Activated gamma-delta T cell treated with Interleukin-2 at 50 U/mL for 16 hours (primary cell): Measurements from ENCODE around the gene TBC1D16.

ENCODE experiments used
- DNase-seq: peaks from one replicate; pipeline ENCODE4 v3.0.0-alpha.2; 2020

Gene TBC1D16

DNA sequence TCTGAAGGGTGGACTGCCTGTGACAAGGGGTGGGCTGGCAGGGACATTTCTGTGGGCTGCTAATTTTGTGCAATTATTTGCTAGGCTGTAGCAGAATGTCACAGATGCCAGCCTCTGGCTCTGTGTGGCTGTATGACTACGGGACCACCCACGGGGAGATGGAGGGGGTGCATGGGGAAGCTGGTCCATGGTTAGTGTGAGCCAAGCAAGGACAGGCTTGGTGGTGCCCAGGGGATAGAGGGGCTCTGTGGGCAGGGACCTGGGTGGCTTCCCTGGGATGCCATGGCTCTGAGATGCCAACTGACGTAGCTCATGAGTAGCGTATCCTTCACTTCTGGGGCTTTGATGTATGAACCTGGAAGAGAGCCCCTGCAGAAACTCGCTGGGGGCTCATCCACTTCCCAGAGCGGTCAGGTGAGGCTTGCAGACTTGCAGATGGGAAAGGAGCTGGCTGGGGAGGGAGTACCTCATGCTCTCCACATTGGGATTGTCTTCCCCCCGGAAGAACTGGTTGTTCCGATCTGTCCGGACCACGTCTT, 87.2 kb downstream of the TBC1D16 start:
- DNase-seq, result no peak

DNA sequence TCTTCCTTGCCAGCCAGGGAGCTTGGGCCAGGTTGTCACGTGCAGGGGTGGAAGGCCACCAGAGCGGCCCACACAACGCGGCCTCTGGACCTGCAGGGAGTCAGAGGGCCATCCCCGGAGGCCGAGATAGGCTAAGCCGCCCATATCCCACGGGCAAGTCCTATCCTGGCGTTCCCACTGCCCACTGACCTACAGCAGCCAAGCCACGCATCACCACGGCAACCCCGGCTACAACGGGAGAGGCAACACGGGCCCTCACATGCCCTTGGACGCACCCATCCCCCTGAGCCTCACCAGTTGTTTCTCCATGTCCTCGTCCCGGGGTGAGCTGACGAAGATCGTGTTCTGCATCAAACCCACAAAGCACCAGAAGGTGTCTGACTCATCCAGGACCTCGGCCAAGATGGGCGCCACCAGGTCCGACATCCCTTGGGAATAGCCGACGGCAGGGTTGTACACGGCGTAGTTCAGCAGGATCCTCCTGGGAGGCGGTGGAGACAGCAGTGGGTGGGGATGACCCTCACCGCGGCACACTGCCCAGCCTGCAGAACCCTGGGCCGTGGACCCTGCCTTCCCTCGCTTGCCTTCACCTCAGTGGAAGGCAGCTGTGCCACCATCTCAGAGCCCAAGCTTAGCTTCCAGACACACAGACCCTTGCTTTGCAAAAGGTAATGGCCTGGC, 88.2 kb downstream of the TBC1D16 start:
- DNase-seq, result no peak

DNA sequence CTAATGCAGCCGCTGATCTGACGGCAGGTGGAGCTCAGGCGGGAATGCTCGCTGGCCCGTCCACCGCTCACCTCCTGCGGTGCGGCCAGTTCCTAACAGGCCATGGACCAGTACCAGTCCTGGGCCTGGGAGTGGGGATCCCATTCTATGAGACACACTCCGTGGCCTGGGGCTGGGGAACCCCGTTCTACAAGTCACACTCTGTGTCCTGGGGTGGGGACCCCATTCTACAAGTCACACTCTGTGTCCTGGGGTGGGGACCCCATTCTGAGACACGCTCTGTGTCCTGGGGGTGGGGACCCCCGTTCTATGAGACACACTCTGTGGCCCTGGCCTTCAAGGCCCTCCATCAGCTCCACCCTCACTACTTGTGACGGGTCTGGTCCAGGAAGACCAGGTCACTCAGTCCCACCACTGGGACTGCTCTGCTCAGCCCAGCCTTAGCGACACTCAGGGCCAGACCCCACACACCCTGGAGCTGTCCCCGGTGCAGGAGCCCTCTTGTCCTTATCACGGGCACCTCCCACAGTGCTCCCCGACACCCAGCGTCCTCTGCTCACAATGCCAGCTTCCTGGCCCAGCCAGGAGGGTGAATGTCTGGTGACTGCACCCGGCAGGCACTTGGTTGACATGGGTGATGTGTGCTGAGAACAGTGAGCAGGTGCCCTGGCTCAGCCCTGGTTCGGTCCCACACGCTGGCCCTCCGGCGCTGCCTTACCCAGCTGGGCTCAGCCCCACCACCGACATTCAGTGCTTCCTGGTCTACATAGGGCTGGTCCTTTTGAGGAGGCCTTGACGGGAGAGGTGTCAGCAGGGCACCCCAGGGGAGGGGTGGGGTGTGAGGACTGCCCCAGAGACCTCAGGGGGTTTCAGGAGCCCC, 89.1 kb downstream of the TBC1D16 start:
- DNase-seq, result no peak

DNA sequence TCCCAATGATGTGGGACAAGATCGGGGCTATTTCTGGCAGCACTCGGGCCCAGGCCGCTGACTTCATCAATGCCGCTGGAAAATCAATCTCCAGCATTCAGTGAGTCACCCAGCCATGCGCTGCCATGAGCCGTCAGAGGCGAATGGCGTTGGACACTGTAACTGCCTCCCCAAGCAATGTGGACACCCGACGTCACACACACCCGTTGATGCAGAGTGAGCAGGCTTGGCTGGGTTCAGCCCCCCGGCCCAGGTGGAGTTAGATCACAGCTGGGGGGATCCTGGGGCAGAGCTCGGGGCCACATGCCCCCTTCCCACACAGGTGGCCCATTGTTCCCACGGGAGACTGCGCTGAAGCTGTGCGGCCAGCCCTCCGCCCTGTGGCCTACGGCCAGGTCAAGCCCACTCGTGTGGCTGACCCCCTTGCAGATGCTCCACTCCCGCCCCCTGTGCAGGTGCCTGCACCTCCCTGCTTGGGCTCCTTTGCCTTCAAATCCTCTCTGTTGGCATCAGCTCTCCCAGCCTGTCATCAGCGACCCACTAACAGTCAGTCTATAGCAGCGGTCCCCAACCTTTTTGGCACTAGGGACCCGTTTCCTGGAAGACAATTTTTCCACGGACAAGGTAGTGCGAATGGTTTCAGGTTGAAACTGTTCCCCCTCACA, 89.9 kb downstream of the TBC1D16 start:
- no peak for DNase-seq

DNA sequence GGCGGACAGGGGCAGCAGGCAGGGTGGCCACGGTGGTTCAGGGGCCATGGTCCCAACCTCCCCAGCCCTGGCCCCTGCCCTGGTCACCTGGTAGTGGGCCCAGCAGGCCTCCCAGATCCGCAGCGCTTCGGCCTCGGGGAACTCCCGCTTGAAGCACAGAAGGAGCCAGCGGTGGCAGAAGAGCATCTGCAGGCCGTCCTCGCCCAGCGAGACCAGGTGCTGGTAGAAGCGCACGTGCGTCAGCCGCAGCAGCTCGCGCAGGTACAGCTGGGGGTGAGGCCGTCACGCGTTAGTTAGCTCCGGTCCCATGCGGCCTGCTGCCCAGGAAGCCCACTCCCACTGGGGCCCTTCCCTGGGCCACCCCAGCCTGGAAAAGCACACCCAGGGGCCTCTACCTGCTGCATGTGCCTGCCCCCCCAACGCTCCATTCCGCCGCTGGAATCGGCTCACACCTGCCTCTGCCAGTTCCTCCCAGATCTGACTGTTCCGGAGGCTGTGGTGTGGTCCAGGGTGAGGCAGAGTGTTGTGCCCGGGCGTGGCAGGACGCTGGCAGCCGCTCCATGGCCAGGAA, 90.8 kb downstream of the TBC1D16 start:
- no peak for DNase-seq

DNA sequence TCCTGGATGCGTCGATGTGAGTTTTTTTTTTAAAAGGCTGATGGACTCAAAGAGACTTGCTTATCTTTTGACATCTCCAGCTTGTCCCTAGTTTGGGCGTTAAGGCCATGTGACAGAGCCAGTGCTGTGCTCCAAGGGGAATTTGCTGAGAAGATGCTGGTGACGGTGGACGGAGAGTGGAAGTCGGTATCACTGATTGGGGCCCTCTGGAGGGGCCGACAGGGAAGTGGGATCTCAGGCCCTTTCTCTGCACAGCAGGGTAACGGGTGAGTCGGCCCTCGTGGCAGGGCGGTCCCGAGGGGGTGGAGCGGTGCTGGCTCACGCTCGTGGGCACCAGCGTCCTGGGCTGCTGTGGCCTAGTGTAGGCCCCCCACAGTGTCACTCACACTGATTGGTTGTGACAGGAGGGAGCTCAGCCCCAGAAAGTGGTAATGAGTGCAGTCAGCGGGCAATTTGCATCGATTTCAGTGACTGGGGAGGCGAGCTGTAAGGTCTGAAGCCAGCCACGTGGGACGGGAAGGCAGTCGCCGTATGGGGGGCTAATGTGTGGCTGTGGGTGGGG, 91.3 kb downstream of the TBC1D16 start:
- DNase-seq, result no peak

DNA sequence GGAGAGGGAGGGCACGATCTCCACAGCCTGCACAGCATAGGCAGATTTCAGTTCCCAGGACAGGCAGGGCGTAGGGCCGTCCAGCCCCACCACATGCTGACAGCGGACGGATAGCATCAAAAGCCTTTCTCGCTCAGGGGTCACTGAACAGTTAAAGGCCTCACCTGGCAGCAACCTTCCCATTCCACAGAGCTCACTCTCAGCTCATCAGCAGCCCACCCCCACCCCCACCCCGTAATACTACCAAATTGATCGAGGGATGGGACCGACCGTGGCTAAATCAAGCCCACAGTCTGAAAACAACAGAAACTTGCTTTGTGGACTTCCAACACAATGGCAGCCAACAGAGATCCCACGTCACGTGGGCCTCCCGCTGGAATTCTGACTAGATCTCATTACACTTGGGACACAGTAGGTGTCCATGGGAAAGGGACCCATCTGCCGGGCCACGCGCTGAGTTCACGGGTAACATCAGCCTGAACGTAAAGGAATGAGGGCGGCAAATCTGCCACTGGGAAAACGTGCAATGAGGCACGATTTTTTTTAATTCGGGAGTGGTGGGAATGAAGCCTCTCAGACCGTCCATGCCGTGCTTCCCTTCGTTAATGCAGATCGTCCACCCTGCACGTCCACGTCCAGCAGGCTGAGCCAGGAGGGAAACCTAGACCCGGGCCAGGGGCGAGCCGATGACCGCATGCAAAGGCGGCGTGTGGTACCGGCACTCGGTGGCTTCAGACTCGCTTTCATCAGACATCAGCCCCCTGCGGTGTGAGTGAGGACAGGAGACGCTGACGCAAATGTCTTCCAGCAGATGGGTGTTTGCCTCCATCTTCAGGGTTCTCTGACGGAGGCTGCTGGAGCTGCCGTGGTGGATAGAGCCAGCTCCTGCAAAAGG, 92.1 kb downstream of the TBC1D16 start:
- DNase-seq, result no peak

DNA sequence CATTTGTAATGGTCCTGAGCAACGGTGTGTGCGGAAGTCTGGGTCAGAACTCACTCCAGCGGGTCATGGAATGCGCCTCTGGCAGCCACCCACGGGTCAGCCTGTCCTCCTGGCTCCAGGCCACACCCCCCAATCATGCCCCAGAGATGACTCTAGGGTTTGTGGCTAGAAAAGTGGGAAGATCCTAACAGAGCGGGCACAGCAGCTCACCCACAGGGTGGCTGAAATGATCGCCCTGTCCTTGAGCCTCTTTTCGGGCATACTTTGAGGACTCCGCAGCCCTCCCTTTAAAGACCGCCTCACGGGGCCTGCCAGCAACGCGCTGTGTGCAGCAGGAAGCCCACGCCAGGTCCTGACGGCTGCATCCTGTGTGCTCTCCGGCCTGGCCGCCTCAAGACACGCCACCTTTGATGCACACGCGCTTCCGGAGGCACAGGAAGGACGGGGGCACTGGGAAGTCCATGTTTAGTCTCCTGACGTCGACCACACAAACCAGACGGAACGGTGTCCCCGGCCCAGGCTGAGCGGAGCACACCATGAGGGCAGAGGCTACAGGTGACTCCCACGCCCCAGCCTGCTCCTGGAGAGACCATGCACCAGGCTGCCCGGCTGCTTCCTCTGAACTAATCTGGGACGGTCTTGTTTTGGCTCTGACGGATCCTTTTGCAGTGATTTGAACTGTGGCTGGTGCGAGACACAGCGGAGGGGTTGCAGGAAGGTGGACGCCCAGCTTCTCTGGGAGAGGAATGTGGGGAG, 92.9 kb downstream of the TBC1D16 start:
- no peak for DNase-seq

DNA sequence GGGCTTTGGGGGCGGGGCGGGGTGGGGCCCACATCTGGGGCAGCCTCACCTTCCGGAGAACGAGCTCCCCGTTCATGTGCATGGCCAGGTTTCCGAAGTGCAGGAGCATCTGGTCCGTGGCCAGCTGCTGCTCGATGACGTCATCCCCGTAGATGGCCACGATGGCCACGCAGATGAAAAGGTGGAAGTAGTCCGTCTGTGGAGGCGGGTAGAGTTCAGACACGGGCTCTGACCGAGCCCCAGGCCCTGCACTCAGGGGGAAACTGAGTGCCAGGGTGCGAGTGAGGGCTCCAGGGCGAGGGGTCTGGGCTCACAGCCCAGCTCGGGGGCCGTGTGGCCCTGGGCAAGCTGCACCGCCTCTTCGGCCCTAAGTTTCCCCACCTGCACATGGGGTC, 93.7 kb downstream of the TBC1D16 start:
- DNase-seq, result no peak

DNA sequence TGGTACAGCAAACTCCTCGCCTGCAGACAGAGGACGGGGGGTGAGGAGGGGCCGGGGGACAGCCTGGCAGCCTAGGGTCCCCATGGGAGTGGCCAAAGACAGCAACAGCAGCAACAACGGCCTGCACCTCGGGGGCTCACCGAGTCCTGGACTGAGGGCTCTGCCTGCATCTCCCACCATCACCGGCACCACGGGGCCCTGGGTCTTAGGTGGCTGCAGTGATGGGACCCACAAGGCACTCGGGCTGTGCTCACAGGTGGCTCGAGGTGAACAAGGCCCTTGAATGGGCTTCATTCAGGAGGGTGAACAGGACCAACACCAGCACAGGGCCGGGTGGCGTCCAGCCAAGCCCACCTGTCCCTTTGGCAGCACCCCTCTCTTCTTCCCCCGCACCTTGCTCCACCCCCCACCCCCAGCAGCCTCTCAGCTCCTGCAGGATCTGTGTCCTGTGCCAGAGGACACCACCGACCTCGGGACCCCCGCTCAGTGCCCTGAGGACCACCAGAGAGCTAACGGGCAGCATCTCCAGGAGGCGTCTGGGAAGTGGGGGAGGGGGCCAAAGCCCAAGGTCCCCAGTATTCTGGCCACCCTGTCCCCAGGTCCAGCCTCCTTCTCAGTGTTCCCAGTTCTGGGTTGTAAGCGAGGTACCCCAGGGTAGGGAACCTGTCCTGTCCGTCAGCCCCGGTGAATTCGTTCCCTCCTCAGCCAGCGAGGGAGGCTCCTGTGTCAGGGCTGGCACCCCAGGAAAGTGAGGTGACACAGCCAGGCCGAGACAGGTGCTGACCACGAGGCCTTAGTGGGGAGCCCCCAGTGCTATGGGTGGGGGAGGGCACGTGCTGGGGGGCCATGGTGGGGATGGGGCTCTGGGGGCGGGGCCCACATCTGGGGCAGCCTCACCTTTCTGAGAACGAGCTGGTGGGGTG, 94.3 kb downstream of the TBC1D16 start:
- DNase-seq, result no peak

DNA sequence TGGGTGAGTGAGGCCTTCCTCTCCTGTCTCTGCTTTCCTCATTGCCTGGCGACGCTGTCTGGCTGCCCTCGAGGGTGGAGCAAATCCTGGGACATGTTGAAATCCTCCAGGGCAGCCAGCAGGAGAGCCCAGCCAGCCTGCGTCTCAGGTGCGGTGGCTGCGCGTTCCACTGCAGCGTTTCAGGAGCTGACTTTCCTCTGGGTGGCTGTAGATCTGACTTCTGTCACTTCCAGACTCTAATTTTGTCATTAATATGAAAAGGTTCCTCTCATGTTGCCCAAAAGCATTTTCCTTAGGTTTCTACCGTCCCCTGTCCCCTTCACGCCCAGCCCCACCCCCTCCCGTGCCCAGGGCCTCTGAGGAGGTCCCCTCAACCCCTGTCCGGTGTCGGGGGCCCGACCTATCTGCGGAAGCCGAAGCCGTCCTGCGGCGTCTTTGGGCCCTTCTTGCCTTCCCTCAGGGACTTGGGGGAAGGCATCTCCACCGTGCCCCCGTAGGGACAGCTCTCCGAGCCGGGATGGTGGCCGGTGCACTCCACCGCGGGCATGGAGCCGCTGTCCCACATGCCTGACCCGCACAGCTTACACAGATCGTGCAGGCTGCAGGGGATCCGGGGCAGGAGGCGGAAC, 95.1 kb downstream of the TBC1D16 start:
- DNase-seq, result no peak

DNA sequence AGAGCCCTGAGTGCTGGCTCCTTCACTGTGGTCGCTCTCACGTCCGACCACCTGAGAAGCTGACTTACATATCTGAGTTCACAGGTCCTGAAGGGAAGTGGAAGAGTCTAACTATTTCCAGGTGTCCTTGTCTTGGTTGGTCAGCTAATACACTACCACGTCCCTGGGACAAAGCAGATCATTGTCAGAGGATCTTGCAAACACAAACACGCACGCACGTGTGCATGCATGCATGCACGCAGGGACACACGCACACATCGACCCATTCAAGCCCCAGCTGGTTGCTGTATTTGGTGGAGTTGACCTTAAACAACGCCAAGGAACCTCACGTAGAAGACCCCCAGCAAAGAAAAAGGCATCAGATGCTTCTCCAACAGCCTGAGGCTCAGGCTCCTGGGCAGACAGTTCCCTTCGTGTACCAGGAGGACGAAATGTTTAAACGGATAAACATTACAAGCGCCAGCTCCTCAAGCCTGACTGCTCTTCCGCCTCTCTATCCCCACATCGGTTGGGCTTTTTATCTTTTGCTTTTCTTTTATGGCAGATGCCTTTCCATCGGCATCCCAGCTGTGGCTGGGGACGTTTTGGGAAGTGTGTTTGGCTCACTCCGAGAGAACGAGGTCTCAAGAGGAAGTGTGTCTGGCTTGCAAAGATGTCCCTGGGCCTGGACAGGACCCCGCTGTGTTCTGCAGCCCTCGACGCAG, 95.8 kb downstream of the TBC1D16 start:
- DNase-seq, result no peak

DNA sequence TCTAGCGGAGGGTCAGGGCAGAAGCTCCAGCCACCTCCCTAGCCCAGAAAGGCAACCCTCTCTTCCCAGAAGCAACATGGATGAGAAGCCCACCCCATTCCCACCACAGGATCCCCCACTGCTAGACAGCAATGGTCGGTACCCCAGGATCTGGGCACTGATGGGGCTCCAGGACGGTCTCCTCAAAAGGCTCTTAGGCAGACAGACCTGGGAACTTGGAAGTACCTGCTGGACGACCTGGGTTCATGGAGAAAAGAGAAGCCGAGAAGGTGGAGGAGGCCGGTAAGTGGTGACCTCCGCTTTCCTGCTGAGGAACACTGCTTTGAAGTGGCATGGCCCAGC, 96.6 kb downstream of the TBC1D16 start:
- DNase-seq, result no peak

DNA sequence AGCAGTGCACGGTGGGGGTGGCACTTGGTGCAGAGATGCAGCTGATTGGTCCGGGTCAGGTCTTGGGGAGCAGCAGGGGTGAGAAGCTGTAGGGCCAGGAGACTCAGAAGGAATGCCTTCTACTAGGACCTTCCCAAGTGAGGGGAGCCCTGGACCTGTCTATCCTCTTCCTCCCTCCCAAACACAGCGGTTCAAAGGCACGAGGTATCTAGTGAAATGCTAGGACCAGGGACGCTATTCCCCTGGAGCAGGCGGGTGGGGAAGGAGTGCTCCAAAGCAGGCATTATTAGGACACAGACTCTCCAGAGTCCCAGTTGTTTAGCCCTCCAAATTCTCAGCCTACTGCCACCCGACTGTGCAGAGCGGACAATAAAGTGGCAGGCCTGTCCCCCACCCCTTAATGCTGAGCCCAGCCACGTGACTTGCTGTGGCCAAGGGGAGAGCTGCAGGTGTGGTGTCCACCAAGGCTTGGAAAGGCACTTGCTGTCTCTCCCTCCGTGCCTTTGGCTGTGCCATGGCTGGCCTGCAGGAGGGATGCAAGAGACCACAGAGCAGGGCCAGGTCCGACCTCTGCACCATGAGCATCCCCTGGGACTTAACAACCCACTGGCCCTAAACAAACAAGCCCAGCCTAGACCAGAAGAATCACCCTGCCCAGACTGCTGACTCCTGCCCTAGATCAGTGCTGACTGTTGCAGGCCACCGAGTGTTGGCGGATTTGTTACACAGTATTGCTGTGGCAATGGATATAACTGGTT, 97.2 kb downstream of the TBC1D16 start:
- no peak for DNase-seq

DNA sequence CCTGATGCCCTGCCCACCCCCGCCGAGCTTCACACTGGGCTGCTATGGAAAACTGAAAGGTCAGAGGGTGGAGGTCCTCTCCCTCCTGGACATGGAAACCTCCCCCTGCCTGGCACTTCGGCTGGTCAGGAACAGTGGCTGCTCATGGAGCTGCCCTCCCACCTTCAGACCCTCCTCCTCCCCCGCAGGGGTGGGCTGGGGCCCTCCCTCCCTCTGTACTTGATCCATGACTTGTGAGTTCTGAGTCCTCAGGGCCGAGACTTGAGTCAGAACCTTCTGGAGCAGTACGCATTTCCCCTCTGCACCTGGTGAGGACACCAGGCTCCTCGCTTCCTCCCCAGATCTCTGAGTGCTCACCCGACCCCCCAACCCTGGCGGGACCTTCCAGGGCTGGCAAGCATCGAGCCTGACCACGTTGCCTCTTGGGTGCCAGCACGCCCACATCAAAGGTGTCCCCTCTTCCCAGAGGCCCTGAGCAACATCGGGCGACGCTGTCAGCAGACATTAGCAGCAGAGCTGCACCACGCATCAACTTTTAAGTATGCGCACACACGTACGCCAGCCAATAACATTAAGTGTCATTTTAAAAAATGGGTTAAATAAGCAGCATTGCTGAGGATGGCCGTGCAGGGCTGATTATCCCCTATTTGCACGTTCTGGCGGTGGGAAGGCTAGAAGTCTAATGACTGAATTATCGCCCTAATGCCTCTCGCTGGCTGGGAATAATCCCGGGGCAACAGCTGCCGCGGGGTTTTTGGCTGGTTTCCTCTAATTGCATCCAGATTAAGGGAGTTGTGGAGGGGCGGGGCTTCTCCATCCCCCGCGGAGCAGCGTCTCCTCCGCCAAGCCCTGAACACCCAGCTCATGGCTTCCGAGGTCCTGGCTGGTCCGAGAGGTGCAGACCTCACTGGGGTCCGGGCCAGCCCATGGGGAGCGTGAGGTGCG, 98.0 kb downstream of the TBC1D16 start:
- no peak for DNase-seq

DNA sequence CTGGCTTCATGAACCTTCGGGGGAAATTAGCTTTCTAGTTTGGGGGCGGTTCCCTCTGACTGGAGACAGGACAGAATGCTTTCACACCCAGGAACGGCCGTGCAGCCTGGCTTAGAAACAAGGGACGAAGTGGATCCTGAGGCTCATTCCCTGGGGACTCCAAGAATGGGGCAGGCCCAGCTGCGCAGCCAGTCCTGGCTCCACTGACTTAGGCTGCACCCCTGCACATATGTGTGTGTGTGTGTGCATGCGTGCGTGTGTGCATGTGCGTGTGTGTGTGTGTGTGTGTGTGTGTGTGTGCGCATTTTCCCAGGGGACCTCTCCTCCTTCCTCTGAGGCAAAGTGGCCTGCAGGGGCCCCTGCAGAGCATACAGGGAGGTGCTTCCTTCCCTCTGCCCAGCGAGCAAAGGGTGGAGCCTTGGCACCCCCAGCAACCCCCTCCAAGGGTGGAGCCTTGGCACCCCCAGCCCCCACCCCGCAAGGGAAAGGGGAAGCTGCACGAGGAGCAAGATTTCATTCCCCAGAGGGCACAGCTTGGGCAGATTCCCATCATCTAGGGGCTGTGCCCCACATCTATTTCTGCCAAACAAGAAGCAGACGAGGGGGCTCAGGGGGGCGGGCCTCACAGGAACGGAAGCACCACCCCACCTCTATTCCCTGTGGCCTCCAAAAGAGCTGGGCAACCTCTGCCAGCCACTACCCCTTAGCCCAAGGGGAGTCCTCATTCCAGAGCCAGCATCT, 98.9 kb downstream of the TBC1D16 start:
- DNase-seq, result no peak
